Thyroid gland (tissue), 4 donors: ENCODE data around the gene MAP10.

ENCODE experiments used
- POLR2A ChIP-seq, 2 donors: fragments of 450-650 bp; IDR thresholded peaks; one replicate each; pipeline ENCODE4 v1.6.1; 2017; ENCODE audit warnings: antibody characterized with exemption in 2 of 2, mild to moderate bottlenecking in 2 of 2, moderate library complexity in 1 of 2
- TF ChIP-seq, protein P1 (sequence below), 6 experiments: fragments of 200-600 bp in 3 of 6; fragments of 450-650 bp in 3 of 6; sonication (generic) in 3 of 6; IDR thresholded peaks; one replicate each; pipeline ENCODE4 v1.5.1; 2016 to 2019; ENCODE audit warnings: antibody characterized with exemption in 6 of 6, mild to moderate bottlenecking in 2 of 6, inconsistent platforms in 1 of 6, moderate library complexity in 1 of 6

DNA sequence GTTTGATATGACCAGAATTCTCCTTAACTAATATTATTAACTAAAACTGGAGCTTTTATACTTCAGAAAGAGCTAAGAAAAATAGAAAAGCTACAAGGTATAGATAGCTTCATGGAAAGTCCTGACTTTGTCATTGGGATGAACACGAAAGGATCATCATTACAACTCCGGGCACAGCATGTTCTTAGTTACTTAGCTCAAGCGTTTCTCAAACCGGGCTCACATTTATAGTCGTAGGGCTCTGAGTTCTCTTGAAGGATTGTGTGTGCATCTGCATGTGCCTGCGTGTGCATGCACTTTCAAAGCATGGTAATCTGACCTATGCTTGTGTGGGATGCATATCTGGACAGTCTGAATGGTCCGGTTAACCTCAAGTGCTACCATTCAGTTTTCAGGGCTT is 20.4 kb upstream of the MAP10 start:
- TF ChIP-seq POLR2A (IDR thresholded peaks at IDR 0.05) = no peak
- TF ChIP-seq, protein P1, sequence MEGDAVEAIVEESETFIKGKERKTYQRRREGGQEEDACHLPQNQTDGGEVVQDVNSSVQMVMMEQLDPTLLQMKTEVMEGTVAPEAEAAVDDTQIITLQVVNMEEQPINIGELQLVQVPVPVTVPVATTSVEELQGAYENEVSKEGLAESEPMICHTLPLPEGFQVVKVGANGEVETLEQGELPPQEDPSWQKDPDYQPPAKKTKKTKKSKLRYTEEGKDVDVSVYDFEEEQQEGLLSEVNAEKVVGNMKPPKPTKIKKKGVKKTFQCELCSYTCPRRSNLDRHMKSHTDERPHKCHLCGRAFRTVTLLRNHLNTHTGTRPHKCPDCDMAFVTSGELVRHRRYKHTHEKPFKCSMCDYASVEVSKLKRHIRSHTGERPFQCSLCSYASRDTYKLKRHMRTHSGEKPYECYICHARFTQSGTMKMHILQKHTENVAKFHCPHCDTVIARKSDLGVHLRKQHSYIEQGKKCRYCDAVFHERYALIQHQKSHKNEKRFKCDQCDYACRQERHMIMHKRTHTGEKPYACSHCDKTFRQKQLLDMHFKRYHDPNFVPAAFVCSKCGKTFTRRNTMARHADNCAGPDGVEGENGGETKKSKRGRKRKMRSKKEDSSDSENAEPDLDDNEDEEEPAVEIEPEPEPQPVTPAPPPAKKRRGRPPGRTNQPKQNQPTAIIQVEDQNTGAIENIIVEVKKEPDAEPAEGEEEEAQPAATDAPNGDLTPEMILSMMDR (IDR thresholded peaks at IDR 0.05) = no peak
